Progenitor cell of endocrine pancreas (in vitro differentiated cells): ENCODE data around the gene MTRF1. TPM values are rescaled to one million over a fixed set of nuclear protein-coding genes. Genes with fewer than 3 reads are reported as not detected.

Experiments
- DNase-seq: peaks from one replicate; pipeline ENCODE4 v3.0.0; 2021; ENCODE audit warnings: low spot score; ENCODE audit not compliant: unreplicated experiment
- H3K27ac Mint-ChIP-seq: 2 replicates; pipeline ENCODE4 v1.8.0; 2021; ENCODE audit warnings: mild to moderate bottlenecking, moderate library complexity, mixed read lengths
- H3K27me3 Mint-ChIP-seq: 2 replicates; pipeline ENCODE4 v1.8.0; 2021; ENCODE audit warnings: mixed read lengths
- H3K36me3 Mint-ChIP-seq: 2 replicates; pipeline ENCODE4 v1.8.0; 2022; ENCODE audit warnings: mixed read lengths; ENCODE audit not compliant: insufficient read depth
- H3K4me1 Mint-ChIP-seq: 2 replicates; pipeline ENCODE4 v1.8.0; 2021; ENCODE audit warnings: low read depth, mixed read lengths
- H3K4me3 Mint-ChIP-seq: 2 replicates; pipeline ENCODE4 v1.8.0; 2021; ENCODE audit warnings: low read depth, mild to moderate bottlenecking, moderate library complexity, mixed read lengths
- H3K9me3 Mint-ChIP-seq: 2 replicates; pipeline ENCODE4 v1.8.0; 2021; ENCODE audit warnings: low read depth, mixed read lengths
- total RNA-seq: library from RNA; stranded (reverse); gene quantifications from 2 replicates; pipeline ENCODE4 v1.2.1, GENCODE V29; 2021
- TF ChIP-seq, protein P1 (sequence below): fragments of 200-600 bp; sonication (generic); IDR thresholded peaks from one replicate; pipeline ENCODE4 v1.5.0; 2021; ENCODE audit warnings: antibody characterized with exemption, mild to moderate bottlenecking; ENCODE audit not compliant: unreplicated experiment

MTRF1 gene
- total RNA-seq, 1 donor from 2014 or later: 22.2 TPM

DNA sequence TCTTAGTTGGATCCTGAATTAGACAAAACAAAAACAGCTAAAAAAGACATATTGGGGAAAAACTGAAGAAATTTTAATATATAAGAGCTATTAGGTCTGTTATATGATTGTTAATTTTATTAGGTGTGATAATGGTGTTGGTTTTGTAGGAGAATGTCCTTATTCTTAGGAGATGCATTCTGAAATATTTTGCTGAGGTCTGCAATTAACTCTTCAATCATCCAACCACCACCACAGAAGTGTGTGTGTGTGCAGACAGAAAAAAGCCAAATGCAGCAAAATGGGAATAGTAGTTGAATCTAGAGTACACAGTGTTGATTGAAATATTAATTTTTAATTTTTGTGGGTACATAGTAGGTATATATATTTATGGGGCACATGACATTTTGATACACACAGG is 56.9 kb downstream of the MTRF1 start:
- no peak overlapping the region for H3K4me3 Mint-ChIP-seq
- no peak for DNase-seq
- no peaks in the 10 kb centered on the region for H3K4me1 Mint-ChIP-seq
- no peaks in the 10 kb centered on the region for H3K27me3 Mint-ChIP-seq
- H3K36me3 Mint-ChIP-seq: peaks cover 8% of the 10 kb centered on the region
- peaks cover 28% of the 10 kb centered on the region for H3K9me3 Mint-ChIP-seq
- TF ChIP-seq, protein P1, sequence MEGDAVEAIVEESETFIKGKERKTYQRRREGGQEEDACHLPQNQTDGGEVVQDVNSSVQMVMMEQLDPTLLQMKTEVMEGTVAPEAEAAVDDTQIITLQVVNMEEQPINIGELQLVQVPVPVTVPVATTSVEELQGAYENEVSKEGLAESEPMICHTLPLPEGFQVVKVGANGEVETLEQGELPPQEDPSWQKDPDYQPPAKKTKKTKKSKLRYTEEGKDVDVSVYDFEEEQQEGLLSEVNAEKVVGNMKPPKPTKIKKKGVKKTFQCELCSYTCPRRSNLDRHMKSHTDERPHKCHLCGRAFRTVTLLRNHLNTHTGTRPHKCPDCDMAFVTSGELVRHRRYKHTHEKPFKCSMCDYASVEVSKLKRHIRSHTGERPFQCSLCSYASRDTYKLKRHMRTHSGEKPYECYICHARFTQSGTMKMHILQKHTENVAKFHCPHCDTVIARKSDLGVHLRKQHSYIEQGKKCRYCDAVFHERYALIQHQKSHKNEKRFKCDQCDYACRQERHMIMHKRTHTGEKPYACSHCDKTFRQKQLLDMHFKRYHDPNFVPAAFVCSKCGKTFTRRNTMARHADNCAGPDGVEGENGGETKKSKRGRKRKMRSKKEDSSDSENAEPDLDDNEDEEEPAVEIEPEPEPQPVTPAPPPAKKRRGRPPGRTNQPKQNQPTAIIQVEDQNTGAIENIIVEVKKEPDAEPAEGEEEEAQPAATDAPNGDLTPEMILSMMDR: no peak
- no peak overlapping the region for H3K27ac Mint-ChIP-seq

DNA sequence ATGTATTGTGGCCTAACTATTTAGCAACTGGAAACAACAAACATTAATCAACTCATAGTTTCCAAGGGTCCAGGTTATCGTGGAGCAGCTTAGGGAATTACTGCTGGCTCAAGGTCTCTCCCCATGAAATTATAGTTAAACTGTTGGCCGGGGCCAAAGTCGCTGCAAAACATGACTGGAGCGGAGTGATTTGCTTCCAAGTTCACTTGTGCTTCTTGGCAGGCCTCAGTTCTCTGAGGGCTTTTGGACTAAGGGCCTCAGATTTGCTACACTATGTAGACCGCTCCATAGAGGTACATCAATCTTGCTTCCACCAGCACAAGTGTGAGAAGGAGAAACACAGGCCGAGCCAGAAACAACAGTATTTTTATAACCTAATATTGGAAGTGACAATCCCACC is 59.6 kb downstream of the MTRF1 start:
- H3K27ac Mint-ChIP-seq: no peak overlapping the region
- H3K9me3 Mint-ChIP-seq: peaks cover 10% of the 10 kb centered on the region
- H3K27me3 Mint-ChIP-seq: no peaks in the 10 kb centered on the region
- H3K36me3 Mint-ChIP-seq: no peaks in the 10 kb centered on the region
- DNase-seq: no peak
- H3K4me1 Mint-ChIP-seq: no peaks in the 10 kb centered on the region
- H3K4me3 Mint-ChIP-seq: no peak overlapping the region
- TF ChIP-seq, protein P1: no peak

DNA sequence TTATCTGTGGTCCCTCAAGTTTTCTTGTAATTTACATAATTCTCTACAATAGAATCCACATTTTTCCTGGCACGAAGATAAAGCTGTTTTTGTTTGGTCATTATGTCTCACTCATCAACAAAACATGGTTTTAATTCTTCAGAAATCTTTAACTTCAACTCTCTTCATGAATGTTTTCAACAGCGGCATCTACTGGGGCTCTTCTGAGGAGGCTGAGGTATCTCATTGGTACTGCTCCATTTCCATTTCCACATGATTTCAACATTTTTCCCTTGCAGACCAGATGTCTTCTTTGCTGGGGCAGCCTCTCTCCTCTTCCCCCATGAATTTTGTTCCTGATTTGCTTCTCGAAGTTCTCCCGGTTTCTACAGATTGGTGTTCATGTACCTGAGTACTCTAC is 63.2 kb downstream of the MTRF1 start:
- H3K4me3 Mint-ChIP-seq: no peak overlapping the region

DNA sequence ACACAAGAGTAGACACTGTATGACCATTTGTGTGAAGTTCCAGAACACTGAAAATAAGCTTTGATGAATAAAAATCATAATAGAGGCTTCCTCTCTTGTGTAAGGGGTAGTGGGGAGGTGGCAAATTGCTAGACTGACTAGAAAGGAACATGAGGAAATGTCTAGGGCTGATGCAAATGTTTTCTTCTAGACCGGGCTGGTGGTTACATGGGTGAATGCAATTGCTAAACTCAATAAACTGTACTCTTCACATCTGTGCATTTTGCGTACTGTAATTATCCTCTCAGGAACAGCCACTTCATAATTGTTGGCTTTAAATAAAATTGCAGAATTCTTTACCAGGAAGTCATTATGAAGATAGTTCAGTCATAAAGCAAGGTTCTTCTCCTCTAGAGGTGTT is 63.9 kb downstream of the MTRF1 start:
- TF ChIP-seq, protein P1: no peak
- H3K27me3 Mint-ChIP-seq: no peaks in the 10 kb centered on the region
- H3K36me3 Mint-ChIP-seq: no peaks in the 10 kb centered on the region
- H3K4me1 Mint-ChIP-seq: no peaks in the 10 kb centered on the region
- no peaks in the 10 kb centered on the region for H3K9me3 Mint-ChIP-seq
- DNase-seq: no peak
- no peak overlapping the region for H3K4me3 Mint-ChIP-seq
- no peak overlapping the region for H3K27ac Mint-ChIP-seq

More for the DNA sequence above, 63.2 kb downstream of the MTRF1 start:
- TF ChIP-seq, protein P1: no peak
- Mint-ChIP-seq H3K9me3 (no peaks in the 10 kb centered on the region), H3K36me3 (no peaks in the 10 kb centered on the region), H3K27me3 (no peaks in the 10 kb centered on the region), H3K4me1 (no peaks in the 10 kb centered on the region), H3K27ac (no peak overlapping the region)
- DNase-seq: no peak

DNA sequence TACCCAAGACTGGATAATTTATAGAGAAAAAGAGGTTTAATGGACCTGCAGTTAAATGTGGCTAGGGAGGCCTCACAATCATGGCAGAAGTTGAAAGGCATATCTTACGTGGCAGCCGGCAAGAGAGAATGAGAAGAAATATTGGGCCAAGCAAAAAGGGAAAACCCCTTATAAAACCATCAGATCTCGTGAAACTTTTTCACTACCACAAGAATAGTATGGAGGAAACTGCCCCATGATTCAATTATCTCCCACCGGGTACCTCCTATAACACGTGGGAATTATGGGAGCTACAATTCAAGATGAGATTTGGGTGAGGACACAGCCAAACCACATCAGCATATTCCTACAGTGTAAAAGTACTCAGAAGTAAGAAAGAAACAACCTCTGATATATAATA is 64.3 kb downstream of the MTRF1 start:
- Mint-ChIP-seq H3K9me3 (no peaks in the 10 kb centered on the region), H3K36me3 (peaks cover 2% of the 10 kb centered on the region), H3K27ac (no peak overlapping the region), H3K4me1 (peaks cover 3% of the 10 kb centered on the region), H3K27me3 (no peaks in the 10 kb centered on the region), H3K4me3 (no peak overlapping the region)
- DNase-seq: no peak
- TF ChIP-seq, protein P1: no peak
